ENCODE measurements around the gene ACKR4.
"Not testable (repeated sequence)": the region's sequence is repeated elsewhere in the genome, so short reads cannot be mapped to it uniquely, and the experiment has no call there.

The ACKR4 gene

DNA sequence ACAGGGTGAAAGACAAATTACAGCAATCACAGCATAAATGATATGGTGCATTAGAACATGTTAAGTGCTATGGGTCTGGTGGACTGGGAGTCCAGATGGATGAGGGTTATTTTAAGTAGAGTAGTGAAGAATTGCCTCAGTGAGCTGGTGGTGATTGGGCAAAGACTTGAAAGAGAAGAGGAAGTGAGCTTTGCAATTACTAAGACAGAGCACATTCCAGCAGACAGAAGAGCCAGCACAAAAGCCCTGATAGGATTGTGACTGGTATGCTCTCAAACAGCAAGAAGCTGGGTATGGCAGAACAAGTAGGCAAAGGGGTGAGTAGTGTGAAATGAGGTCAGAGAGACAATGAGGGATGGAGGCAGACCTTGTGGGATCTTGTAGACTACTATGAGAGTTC lies 2.1 kb upstream of the ACKR4 start:
- DNase-seq, result no peak

DNA sequence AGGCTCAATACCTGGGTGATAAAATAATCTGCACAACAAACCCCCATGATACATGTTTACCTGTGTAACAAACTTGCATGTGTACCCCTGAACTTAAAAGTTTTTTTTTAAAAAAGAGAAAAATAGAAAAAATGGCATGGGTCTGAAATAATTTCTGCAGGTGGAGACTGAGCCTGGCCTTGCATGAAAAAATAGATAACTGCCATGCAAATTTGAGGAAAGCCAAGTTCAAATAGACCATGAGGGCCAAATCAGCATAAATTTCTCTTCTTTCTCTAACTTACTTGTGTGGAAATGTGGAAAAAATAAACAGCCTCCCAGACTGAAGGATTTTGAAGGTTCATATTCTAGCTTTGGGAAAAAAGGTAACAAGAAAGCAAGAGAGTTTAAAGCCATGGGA lies 744 bp upstream of the ACKR4 start:
- DNase-seq, result no peak

DNA sequence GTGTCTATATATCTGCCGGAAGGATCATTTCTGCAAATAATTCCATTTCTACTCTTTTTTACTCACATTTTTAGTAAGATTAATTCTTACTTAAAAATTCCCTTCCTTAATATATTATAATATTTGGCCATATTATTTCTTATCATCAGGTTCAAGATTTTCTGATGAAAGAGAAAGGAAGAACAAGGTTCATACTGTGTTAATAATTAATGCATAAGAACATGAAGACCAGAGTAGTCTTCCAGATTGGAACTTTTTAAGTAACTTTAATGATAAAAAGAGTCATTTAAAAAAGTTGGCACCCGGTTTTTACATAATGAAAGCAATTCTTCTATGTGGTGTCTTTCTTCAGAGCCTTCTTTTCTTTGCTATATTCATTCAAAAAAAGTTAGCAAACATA lies 590 bp downstream of the ACKR4 start:
- no peak for DNase-seq

DNA sequence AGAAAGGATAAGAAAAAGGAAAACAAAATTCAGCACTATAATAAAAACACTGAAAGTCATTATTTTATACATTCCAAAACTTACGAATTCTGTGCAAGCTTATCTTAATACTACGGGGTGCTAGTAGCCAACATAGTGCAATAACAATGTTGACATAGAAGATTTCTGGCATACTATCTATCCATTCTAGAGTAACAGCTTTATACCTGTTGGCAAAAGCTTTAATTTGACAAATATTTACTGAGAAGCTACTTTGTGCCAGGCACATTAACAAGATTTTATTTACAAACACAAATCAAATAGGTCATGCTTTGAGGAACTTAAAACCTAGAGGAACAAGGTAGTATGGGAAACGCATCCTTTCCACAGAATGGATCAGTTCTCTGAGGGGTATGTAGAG lies 1.1 kb downstream of the ACKR4 start:
- DNase-seq, result no peak

DNA sequence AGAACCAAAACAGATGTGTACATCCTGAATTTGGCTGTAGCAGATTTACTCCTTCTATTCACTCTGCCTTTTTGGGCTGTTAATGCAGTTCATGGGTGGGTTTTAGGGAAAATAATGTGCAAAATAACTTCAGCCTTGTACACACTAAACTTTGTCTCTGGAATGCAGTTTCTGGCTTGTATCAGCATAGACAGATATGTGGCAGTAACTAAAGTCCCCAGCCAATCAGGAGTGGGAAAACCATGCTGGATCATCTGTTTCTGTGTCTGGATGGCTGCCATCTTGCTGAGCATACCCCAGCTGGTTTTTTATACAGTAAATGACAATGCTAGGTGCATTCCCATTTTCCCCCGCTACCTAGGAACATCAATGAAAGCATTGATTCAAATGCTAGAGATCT lies 3.5 kb downstream of the ACKR4 start:
- not testable (repeated sequence) for DNase-seq

DNA sequence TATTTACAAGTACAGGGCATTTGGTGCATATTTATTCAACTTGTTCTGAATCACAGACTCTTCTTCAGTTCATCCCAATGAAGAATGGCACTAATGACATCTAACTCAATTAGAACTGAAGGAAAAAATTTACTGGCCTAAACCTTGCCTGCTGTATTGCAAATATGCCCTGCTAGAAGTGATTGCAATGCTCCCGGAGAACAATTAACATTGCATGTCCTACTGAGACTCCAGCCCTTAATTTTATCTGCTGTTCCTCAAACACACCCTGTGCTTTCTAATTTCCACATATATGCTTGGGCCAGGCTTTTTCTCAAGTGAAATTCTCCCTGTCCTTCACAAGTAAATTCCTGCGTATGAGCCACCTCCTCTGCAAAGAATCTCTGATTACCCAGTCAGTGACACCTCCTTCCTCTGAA lies 8.3 kb downstream of the ACKR4 start:
- DNase-seq, result no peak

DNA sequence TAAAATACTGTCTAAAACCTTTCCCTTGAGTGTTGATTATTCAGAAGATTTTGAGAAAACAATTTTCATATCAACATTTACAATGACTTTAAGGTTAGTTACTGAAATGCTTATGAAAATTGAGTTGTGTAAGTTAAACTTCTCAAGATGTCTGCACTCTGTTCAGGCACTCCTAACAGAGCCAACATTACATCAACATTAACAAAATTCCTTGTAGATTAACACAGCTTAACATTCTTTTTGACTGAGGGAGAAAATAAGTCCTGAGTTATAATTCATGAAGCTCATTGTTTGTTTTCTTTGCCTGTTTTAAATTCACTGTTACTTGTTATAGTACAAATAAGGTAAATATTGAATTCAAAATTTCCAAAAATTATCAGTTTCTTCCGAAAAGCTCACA lies 9.0 kb downstream of the ACKR4 start:
- no peak for DNase-seq

DNA sequence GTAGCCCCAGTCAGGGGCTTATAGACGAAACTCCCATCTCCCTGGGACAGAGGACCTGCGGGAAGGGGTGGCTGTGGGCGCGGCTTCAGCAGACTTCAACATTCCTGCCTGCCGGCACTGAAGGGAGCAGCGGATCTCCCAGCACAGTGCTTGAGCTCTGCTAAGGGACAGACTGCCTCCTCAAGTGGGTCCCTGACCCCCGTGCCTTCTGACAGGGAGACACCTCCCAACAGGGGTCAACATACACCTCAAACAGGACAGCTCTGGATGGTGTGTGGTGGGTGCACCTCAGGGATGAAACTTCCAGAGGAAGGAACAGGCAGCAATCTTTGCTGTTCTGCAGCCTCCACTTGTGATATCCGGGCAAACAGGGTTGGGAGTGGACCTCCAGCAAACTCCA lies 9.6 kb downstream of the ACKR4 start:
- DNase-seq, result not testable (repeated sequence)

DNA sequence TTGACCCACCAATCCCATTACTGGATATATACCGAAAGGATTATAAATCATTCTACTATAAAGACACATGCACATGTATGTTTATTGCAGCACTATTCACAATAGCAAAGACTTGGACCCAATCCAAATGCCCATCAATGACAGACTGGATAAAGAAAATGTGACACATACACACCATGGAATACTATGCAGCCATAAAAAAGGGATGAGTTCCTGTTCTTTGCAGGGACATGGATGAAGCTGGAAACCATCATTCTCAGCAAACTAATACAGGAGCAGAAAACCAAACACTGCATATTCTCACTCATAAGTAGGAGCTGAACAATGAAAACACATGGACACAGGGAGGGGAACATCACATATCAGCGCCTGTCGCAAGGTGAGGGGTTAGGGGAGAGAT lies 18.2 kb downstream of the ACKR4 start:
- not testable (repeated sequence) for DNase-seq

DNA sequence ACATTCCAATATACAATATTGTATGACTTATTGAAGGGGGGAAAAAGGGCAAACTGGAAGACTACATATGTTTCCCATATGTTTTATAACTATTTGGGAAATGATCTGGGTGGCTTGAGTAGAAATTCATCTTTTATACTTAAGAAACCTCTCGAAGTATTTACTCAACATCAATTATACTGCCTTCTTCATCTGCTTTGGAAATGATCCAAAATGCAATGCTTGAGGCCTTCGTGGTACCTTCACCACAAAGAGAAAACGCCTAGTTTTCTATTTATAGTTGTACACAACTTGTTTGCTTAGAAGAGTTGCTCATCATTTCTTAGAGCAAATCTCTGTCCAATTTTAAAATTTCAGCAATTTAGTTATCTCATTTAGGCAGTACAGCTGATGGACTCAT lies 18.8 kb downstream of the ACKR4 start:
- no peak for DNase-seq

DNA sequence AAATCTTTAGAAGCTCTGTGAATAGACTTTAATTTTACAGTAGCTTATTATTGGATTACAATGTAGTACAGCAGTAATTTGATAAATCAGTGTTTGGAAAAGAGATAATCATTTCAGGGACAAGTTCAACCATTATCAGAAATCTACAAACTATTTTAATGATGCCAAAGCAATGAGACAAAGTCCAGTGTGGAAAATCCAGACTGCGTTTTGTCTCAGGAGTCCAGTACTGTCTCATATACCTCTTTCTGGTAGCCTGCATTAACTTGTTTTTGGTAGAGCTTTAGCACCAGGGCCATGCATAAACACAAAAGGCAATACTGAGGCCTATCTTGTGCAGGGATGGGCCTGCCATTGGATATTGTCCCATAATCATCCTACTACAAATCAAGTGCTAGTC lies 19.7 kb downstream of the ACKR4 start:
- DNase-seq, result no peak

DNA sequence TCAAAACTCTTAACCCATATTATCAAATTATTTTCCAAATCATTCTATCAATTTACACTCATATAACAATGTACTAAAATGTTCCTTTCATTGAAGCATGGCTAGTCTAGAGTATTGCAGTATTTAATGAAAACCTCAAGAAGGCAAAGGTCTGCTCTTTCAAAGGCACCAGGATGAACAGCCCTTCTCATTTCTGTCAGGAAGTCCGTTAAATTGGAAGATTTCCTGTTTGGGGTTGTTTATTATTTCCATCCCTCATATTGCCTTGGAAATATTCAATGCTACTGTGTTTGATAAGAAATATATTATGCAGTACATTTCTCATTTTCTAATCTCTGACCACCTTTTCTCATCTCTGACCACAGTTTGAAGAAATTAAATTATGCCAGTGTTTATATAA lies 25.1 kb downstream of the ACKR4 start:
- no peak for DNase-seq

DNA sequence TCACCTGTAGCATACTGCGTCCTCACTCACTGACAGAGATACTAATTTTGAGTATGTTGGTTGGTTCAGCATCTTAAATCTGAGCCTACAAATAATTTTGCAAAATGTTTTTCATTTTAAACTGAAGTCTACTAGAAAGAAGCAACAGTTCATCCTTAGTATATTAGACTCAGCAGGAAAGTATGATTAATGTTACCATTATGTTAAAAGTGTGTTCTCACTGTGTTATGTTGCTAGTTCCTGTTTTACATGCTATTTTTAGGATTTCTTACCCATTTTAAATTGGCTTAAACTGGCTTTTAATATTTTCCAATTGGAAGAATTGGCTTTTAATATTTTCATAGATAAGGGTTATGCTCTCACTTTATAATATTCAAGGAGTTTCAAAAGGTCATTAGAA lies 25.7 kb downstream of the ACKR4 start:
- DNase-seq, result no peak

DNA sequence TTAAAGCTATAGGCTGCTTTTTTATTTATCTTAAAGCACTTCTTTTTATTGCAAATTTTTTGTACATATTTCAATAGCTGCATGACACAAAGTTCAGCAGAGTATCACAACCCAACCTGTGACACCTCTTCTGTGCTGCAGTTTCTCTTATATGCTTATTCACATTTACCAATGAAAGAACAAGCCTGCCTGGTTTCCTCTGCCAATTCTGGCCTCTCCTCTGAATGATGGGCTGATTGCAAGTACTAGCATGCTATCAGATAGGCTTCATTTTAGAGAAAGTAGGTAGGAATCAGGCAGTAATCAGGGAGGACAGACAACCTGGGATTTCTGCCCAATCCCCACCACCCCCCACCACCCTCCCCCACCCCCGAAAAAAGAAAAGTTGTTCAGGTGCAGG lies 26.6 kb downstream of the ACKR4 start:
- DNase-seq, result no peak

DNA sequence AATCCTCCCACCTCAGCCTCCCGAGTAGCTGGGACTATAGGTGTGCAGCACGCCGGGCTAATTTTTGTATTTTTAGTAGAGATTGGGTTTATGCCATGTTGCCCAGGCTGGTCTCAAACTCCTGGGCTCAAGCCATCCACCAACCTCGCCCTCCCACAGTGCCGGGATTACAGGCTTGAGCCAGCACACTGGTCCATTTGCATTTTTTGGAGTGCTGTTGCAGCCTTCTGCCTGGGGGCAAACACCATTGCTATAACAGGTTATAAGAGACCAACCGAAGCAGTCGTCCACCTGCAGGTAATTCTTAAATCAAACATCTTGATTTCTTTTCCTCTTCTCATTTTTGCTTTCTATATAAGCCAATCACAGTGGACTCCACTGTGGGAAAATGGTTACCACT lies 27.7 kb downstream of the ACKR4 start:
- DNase-seq, result no peak

DNA sequence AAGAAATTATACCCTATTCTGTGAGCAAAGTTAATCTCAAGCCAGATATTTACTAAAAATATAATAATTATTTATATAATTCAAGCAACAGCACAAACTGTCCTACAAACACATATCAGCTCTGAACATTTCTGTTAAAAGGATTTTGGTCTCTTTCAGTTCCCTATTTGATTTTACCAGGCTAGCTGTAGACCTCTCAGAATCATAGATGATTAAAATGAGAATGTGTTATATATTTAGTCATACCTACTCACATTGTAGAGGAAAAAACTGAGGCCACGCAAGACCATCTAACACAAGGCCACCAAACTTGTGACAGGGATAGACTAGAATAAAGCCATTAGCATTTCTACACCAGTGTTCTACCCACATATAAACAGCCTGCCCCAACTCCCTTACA lies 28.5 kb downstream of the ACKR4 start:
- no peak for DNase-seq

DNA sequence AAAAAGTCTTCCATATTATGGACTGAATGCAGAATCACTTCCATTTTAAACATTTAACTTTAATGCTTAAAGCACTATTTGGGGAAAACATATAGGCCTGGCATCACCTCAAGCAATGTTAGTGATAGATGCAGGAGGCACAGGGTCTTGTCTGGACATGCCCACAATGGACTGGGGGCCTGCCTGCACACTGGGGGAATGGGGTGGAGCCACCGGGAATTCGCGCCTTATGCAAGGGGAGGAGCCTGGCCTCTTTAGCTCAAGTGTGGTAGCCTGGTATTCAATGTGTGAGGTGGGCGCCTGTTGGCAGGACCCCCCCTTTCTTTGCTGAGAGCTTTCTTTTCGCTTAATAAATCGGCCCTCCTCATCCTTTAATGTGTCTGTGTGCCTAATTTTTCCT lies 29.9 kb downstream of the ACKR4 start:
- no peak for DNase-seq

DNA sequence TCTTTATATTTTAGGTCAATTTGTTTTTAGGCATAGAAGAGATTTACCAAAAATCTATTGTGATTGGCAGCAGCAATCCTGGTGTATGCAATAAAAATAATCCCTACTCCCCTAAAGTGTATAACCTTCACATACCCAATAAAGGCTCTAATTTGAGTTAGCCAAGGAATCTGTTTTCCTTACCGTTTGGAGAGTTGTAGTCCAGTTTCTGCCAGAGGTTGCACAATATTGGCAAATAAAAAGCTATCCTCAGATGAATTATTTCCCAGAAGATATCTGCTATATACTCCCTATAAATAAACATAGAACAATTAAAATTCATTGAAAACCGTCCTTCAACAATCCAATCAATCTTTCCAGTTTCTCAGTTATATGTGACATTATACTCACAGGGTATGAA lies 31.1 kb downstream of the ACKR4 start:
- DNase-seq, result no peak

DNA sequence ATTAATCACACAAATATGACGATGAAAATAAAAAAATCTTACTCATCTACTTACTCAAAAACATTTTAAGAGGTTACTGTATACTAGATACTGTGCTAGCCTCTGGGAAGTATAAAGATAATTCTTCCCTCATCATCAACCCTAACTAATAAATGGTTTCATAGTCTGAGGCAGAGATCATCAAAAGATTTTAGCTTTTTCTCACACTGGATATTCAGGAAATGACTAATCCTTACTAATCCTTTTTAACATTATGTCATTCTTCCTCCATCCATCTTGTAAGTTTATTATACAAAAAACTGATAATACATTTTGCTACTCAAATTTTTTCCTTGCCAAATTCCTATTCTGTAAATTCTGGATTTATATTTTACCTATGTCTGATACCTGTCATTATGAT lies 32.9 kb downstream of the ACKR4 start:
- DNase-seq, result no peak

DNA sequence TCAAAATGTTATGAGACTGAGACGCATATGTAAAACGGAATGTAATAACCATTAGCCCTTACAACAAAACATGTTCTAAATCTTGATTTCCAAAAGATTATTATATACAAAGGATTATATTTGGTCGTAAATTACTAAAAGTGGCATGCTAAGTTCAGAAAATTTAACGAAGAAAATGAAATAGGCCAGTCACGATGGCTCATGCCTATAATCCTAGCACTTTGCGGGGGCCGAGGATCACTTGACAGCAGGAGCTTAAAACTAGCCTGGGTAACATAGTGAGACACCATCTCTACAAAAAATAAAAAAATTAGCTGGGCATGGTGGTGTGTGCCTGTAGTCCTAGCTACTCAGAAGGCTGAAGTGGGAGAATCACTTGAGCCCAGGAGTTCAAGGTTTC lies 33.5 kb downstream of the ACKR4 start:
- DNase-seq, result no peak

DNA sequence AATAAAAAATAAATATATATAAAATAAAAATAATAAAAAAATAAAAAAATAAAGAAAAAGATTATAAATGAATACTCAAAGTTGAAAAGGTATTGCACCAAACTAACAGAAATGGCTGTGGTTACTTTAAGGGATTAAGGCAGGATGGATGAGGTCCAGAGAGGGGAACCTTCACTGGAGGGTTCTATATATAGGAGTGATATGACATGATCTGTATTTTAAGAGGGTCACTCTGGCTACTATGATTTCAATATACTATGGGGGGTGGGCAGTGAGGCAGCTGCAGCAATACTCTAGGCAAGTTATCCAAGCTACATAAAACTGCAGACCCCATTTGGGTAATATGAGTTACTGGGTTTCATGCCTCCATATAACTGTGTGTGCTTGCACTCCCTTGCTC lies 38.0 kb downstream of the ACKR4 start:
- no peak for DNase-seq

DNA sequence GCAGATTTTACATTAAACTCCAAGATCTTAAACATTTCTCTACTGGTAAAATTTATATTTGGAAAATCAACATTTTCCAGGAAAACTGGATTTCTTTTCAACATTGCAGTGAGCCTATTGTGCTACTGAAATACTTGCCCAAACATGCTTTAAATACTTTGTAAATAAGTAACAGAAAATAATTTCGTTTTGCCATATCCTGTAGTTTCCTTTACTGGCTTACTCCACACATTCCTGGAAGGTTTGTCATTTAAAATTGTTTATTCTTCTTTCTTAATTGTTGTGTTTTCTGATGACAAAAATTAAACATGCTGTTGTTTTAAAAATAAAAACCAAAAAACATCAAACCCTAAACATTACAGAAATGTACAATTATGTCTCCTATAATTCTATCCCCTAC lies 40.5 kb downstream of the ACKR4 start:
- no peak for DNase-seq

DNA sequence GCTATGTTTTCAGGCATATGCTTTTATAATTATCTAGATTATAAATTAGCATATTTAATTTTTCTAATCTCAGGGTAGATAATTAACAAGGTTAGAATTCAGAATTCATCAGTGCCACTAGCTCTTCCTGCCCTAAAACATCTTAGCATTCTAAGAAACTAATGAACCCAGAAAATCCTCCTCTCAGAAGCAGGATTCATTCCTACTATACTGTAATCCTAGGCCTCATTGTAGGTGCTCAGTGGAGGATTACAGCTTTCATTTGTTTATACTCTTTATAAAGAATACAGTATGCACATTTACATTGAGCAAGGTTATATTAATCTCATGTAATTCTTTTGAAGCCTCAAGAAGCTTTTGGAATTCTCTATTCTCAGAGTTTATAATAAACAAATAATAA lies 41.6 kb downstream of the ACKR4 start:
- DNase-seq, result no peak

DNA sequence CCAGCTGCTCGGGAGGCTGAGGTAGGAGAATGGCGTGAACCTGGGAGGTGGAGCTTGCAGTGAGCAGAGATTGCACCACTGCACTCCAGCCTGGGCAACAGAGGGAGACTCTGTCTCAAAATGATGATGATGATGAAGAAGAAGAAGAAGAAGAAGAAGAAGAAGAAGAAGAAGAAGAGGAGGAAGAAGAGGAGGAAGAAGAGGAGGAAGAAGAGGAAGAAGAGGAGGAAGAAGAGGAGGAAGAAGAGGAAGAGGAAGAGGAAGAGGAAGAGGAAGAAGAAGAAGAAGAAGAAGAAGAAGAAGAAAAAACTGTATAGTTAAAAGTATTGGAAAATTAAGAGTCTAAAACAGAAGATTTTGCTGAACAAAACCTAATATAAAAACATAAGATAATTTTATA lies 44.4 kb downstream of the ACKR4 start:
- not testable (repeated sequence) for DNase-seq

DNA sequence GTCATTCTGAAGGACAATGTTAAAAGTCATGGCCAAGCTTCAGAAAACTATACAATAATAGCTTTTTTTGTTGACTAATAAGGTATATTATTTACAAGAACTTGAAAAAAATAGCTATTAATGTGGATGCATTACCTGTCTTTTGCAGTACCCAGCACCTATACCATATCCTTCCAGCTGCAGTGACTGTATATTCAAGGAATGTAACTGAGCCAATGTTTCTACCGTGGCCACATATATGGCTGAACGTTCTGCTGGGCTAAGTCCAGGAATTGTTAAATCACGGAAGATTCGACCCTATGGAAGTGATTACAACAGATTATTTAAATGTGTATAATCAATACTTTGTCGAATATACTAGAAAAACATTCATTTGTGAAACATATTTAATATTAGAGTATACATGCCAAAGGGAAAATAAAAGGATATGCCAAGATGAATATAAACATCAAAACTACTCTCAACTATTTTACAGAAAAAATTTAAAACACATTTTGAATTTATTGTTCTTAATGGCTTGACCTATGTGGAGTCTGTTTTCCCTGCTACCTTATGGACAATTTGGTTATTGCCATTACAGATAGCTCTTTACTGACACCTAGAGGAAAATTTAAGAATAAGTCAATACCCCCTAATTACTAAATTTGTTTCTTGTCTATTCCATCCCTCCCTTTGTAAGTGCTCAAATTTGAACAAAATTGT lies 44.9 kb downstream of the ACKR4 start:
- DNase-seq, result no peak

DNA sequence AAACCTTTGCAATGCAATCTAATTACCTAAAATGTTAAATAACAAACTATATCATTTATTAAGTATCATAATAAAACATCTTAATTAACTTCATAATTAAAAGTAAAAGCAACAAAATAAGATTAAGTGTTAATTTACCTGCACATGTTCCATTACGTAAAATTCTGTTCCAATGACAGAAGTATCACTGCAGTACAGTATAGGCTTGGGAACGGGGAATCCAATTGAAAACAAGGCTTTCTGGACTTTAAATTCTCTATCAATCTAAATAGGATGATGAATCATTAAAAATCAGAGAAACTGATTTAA lies 45.4 kb downstream of the ACKR4 start:
- no peak for DNase-seq
